CD4-positive, alpha-beta T cell treated with Interleukin-12 subunit alpha and Interleukin-12 subunit beta, for 1 hour (primary cell): ENCODE results near the gene CHRNE.
"Not testable (repeated sequence)": the region's sequence is repeated elsewhere in the genome, so short reads cannot be mapped to it uniquely, and the experiment has no call there.

Experiments
- DNase-seq: peaks from one replicate; pipeline ENCODE4 v3.0.0-alpha.2; 2020

The CHRNE gene

DNA sequence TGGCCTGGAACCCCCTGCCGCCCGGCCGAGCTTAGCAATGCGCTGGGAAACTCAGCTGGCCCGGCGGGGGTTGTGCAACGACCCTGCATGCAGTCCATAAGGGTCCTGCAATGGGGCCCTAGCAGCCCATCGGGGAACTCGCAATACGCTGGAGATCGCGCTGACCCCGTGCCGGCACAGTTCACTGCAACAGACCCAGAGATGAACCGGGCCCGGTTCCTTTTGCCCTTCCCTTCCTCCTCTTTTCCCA, 36.6 kb upstream of the CHRNE start:
- DNase-seq = no peak

DNA sequence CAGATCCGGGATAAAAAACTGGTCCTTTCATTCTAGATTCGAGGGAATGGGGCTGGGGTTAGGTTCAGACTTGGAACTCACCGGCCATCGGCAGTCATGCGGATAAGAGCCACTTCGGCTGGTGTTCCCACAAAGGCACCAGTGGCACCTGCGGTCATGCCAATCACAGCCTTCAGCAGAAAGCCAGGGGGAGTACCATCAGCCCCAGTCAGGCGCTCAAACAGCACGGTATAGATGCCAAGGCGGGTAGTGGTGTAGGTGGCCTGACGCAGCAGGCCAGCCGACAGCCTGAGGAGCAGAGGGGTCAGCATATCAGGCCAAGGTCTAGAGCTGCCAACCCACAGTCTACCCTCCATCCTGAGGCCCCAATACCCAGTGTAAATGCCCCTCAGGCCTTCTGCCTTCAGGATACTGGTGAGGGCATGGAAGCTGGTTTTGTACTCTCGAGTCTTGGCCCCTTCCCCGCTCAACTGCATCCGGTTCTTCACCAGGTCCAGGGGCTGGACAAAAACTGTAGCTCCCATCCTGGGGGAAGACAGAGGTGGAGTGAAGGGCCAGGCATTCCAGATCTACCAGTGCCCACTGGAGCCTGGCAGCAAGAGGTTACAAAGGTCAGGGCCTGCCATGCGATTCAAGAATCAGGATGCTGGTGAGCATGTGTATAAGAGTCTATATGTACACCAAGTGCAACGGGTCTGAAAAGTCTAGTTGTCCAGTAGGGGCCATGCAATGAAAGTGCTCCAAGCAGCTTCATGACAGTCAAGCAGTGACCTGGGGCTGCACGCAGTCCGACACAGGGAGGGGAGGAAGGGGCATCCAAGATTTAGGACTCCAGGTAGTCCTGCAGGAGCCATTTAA, 36.0 kb upstream of the CHRNE start:
- DNase-seq = no peak

DNA sequence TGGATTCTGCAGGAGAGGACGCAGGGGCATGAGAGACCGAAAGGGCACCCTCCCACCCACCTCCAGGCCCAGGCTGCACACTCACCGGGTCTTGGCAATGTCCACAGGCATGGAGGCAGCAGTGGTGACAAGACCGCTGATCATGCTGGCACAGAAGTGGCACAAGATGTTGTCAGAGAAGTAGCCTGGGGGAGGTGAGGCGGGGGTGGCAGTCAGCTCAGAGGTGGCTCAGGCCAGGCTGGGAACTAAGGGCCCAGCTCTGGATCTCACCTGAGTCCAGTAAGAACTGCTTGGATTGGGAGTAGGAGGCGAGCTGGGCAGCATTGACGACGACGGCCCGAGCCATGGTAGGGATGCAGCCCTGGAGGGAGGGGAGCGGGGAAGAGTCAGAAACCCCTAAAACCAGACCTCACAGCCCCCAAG, 35.2 kb upstream of the CHRNE start:
- DNase-seq = no peak

DNA sequence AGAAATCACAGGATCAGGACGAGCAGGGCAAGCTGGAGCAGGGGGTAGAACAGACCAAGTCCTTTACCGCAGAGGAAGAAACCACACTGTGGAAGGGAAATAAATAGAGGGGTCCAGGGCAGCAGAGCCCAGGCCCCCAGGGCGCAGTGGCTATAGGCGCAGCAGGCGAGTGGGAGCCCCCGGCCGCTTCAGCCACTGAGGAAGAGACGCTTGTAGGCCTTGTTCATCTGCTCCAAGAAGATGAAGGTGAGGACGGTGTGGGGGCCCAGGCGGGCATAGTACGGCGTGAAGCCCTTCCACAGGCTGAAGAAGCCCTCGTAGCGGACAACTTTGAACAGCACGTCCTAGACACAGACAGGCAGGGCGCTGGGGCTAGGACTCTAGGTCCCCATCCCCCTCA, 34.7 kb upstream of the CHRNE start:
- DNase-seq = no peak

DNA sequence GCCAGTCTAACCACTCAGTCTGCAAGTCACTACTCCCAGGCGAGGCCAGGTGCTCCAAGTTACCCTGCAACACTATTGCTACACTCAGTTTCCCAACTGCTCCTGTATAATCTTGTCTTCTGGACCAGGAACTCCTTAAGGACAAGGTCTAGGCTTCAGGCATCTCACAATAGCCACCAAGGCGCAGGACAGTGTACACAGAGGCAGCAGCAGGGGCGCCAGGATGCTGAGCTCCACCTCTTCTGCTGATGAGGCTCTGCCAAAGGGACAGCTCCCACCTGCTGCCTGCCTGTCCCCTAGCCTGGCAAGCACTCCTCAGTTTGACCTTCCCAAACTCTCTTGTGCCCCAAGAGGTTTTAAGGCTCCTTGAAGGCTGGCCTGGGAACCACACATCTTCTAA, 33.5 kb upstream of the CHRNE start:
- no peak for DNase-seq

DNA sequence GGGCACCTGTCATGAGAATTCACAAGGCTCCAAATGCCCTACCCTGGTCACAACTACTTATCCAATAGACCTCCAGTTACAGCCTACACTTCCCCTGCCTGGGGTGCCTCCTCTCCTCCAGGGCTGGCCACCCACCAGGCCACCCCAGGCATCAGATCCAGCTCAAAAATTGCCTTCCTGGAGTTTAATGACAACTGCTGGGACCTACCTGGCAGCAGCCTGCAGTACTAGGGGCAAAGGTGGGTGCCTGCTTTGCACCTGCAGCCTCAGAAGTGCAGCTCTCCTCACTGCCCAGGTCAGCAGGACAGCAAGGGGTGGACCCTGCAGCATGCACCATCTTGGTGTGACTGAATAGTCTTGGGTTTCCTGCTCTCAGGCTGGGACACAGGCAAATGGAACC, 32.8 kb upstream of the CHRNE start:
- no peak for DNase-seq

DNA sequence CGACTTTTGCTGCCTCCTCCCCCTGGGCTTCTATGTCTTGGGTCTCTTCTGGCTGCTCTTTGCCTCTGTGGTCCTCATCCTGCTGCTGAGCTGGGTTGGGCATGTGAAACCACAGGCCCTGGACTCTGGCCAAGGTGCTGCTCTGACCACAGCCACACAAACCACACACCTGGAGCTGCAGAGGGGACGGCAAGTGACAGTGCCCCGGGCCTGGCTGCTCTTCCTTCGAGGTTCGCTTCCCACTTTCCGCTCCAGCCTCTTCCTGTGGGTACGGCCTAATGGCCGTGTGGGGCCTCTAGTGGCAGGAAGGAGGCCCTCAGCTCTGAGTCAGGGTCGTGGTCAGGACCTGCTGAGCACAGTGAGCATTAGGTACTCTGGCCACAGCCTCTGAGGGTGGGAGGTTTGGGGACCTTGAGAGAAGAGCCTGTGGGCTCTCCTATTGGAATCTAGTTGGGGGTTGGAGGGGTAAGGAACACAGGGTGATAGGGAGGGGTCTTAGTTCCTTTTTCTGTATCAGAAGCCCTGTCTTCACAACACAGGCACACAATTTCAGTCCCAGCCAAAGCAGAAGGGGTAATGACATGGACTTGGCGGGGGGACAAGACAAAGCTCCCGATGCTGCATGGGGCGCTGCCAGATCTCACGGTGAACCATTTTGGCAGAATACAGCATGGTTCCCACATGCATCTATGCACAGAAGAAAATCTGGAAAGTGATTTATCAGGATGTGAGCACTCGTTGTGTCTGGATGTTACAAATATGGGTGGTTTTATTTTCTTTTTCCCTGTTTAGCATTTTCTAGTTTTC, 31.5 kb upstream of the CHRNE start:
- DNase-seq = peak; percentile 18

DNA sequence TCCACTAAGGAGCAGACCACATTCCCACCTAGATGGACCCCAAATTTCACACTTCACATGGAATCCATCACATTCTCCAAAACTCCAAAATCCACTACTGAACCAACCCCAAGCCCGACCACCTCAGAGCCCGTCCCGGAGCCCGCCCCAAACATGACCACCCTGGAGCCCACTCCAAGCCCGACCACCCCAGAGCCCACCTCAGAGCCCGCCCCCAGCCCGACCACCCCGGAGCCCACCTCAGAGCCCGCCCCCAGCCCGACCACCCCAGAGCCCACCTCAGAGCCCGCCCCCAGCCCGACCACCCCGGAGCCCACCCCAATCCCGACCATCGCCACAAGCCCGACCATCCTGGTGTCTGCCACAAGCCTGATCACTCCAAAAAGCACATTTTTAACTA, 30.7 kb upstream of the CHRNE start:
- DNase-seq = no peak

DNA sequence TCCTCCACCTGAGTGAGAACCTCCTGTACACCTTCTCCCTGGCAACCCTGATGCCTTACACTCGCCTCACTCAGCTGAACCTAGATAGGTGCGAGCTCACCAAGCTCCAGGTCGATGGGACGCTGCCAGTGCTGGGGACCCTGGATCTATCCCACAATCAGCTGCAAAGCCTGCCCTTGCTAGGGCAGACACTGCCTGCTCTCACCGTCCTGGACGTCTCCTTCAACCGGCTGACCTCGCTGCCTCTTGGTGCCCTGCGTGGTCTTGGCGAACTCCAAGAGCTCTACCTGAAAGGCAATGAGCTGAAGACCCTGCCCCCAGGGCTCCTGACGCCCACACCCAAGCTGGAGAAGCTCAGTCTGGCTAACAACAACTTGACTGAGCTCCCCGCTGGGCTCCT, 29.9 kb upstream of the CHRNE start:
- no peak for DNase-seq

DNA sequence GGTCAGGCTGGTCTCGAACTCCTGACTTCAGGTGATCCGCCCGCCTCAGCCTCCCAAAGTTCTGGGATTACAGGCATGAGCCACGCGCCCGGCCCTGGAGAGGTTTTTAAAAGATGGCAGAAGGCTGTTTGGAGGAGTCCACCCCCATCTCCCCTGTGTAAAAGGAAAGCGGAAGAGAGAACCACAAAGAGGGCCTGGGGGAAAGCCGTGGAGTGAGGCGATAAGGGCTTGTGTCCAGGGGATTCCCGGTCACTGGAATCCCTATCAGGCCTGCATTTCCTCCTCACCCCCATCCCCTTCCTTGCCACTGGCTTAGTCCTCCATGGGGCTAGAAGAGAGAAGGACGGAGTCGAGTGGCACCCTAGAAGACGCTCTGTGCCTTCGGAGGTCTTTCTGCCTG, 29.1 kb upstream of the CHRNE start, which contains the start of gene GP1BA:
Gene GP1BA, plus strand, starts transcription at position 315 of the 400 bp plus-strand sequence. CDS start 328 bp downstream, outside the sequence.
- DNase-seq = no peak

DNA sequence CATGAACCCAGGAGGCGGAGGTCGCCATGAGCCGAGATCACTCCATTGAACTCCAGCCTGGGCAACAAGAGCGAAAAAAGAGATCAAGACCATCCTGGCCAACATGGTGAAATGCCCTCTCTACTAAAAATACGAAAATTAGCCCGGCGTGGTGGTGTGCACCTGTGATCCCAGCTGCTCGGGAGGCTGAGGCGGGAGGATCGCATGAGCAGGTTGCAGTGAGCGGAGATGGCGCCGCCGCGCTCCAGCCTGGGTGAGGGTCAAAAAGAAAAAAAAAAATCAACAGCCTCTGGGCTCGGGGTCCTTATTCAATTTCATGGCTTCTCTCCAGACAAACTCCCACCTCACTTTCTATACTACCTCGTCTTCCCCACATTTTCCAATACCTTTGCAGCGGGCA, 26.0 kb upstream of the CHRNE start:
- DNase-seq = no peak

DNA sequence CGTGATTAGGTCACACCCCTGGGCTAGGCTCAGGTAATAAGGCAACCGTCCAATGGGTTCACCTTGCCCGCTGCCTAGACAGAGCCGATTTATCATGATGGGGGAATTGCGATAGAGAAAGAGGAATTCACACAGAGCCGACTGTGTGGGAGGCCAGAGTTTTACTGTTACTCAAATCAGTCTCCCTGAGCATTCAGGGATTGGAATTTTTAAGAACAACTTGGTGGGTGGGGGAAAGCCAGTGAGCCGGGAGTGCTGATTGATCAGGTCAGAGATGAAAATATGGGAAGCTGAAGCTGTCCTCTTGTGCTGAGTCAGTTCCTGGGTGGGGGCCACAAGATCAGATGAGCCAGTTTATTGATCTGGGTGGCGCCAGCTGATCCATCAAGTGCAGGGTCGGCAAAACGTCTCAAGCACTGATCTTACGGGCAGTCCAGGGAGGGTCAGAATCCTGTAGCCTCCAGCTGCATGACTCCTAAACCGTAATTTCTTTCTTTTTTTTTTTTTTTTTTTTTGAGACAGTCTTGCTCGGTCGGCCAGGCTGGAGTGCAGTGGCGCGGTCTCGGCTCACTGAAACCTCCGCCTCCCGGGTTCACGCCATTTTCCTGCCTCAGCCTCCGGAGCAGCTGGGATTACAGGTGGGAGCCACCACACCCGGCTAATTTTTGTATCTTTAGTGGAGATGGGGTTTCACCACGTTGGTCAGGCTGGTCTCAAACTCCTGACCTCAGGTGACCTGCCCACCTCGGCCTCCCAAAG, 23.9 kb upstream of the CHRNE start:
- not testable (repeated sequence) for DNase-seq

DNA sequence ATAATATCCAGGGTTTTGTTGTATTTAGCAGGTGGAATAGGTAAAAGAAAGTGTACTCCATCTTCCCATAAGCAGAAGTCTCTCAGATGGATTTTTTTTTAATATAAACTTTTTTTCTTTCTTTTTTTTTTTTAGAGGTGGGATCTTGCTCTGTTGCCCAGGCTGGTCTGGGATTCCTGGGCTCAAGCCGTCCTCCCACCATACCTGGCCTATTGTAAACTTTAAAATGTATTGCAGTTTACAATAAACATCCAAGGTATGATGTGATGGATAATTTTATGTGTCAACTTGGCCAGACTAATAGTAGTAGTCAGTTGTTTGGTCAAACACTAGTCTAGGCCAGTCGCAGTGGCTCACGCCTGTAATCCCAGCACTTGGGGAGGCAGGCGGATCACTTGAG, 18.4 kb upstream of the CHRNE start:
- DNase-seq = no peak

DNA sequence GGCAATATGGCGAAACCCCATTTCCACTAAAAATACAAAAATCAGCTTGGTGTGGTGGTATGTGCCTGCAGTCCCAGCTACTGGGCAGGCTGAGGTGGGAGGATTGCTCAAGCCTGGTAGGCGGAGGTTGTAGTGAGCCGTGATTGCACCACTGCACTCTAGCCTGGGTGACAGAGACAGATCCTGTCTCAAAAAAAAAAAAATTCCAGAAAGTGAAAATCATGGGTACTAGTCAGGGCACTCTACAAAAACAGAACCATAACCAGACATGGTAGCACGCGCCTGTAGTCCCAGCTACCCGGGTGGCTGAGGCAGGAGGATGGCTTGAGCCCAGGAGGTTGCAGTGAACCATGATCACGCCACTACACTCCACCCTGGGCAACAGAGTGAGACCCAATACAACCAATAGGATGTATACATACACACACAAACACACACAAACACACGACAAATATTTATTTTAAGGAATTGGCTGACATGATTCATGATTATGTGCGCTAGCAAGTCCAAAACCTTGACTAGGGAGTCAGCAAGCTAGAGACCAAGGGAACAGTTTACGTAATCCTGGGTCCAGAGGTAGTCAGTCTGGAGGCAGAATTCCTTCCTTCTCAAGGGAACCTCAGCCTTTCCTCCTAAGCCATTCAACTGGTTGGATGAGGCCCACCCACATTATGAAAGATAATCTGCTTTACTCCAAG, 17.6 kb upstream of the CHRNE start:
- no peak for DNase-seq

DNA sequence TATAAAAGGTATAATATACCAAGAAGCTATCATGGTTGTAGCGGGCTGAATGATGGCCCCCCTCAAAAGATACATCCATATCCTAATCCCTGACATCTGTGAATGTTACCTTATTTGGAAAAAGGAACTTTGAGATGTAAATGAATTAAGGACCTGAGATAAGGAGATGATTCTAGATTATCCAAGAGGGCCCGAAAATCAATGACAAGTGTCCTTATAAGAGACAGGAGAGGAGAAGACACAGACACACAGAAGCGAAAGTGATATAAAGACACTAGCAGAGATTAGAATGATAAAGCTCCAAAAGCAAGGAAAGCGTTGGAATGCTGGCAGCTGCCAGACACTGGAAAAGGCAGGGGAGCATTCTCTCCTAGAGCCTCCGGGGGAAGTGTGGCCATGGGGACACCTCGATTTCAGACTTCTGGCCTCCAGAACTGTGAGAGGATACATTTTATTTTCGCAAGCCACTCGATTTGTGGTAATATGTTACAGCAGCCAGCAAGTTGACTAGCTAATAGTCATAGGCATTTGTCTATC, 16.7 kb upstream of the CHRNE start:
- no peak for DNase-seq

DNA sequence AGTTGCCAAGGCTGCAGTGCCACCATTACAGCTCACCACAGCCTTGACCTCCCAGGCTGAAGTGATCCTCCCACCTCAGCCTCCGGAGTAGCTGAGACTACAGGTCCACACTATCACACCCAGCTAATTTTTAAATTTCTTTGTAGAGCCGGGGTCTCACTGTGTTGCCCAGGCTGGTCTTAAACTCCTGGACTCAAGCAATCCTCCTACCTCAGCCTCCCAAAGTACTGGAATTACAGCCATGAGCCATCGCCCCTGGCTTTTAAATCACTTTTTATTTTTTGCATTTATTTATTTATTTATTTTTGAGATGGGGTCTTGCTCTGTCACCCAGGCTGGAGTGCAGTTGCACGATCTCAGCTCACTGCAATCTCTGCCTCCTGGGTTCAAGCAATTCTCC, 11.7 kb upstream of the CHRNE start:
- not testable (repeated sequence) for DNase-seq

DNA sequence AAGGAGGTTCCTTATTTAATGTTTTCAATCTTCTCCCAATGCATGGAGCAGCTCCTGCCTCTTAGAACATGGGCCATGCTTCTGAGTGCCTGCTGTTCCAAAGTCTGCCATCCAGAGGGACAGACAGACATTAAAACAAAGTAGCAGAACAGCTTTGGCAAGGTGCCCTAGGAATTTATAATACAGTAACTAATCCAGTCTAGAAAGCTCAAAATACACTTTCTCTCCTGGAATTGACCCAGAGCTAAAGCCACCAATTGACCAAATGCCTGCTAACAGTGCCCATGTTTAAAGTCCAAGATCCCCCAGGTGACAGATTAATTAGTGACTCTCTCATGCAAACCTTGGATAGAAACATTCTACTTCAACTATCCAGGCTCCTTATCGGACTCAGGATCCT, 11.1 kb upstream of the CHRNE start:
- DNase-seq = no peak

DNA sequence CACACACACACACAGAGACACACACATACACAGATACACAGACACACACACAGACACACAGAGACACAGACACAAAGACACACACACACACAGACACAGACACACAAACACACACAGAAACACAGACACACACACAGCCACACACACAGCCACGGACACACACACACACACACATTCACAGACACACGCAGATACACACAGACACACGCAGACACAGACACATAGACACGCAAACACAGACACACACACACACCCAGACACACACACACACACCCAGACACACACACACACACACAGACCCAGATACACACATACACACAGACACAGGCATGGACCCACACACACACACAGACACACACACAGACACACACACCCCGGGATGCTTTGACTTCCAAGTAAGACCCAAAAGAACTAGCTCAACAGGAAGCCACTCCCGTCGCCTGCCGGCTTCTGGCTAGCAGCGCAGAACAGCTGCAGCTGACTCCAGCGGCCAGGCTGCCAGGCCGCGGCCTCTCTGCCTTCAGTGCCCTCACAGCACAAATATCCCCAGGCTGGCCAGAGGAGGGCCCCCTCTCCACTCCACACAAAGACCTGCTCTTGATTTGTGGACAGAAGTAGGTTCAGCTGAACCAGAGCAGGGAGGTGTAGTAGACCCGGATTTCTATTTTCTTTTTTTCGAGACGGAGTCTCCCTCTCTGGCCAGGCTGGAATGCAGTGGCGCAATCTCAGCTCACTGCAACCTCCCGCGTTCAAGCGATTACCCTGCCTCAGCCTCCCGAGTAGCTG, 6.0 kb upstream of the CHRNE start:
- peak; percentile 84 for DNase-seq

DNA sequence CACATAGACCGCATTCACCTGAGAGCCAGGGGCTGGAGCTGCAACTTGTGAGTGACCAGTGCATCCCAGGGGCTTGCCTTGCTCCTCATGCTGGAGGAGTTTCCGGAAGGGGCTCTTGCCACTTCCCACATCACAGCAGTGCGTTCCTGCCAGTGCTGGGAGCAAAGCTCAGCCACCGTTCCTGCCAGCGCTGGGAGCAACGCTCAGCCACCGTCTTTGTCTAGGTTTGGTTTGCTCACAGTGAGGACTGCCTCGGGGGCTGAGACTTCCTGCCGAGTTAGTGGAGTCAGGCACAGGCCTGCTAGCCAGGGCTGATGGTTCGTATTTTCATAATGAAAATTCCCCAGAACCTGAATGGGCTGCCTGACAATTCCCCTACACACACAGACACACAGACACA, 5.4 kb upstream of the CHRNE start:
- DNase-seq = no peak

DNA sequence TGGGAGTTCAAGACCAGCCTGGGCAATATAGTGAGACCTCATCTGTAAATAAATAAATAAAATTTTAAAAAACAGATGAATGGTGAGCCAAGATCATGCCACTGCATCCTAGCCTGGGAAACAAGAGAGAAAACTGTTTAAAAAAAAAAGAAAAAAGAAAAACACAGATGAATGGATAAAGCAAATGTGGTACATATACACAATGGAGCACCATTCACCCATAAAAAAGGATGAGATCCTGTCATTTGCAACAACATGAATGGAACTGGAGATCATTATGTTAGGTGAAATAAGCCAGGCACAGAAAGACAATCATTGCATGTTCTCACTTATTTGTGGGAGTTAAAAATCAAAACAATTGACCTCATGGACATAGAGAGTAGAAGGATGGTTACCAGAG, 3.7 kb upstream of the CHRNE start:
- DNase-seq = not testable (repeated sequence)

DNA sequence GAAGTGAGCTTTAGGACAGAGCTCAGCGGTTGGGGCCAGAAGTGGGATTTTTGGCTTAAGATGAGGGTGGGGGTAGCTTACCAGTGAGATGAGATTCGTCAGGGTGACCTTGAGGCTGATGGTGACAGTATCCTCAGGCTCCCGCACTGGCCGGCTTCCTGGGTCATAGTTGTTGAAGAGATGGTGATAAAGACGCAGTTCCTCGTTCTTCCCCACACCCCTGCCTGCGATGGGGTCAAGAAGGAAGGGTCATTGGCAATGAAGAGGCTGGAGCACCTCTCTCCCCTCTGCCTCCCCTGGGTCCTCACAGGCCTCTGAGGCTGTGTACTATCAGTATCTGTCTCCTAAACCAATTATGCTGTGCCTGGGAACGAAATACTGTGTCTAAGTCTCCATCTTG, 358 bp downstream of the CHRNE start:
- no peak for DNase-seq
